HG02610 (cell line): ENCODE measurements around the gene NLN.
"Not testable (repeated sequence)": the region's sequence is repeated elsewhere in the genome, so short reads cannot be mapped to it uniquely, and the experiment has no call there.

ENCODE experiments used
- ATAC-seq: cut with Tn5 transposase; IDR thresholded peaks from one replicate; pipeline ENCODE4 v1.9.1; 2021; ENCODE audit warnings: mild to moderate bottlenecking, moderate library complexity; ENCODE audit not compliant: unreplicated experiment

NLN gene

GRCh38 chr5:65721720-65722574 lies at the start of gene NLN, which contains the start of gene SGTB:
NLN (plus strand) TSS chr5:65722205; CDS start chr5:65722374, 169 bp downstream.
SGTB (minus strand) TSS chr5:65722109; CDS start chr5:65720807, 1,302 bp downstream.
- ATAC-seq, result peak; percentile 91

- no peak for ATAC-seq
Measured at GRCh38 chr5:65672796-65673195, 49.2 kb upstream of the NLN start.

- ATAC-seq, result no peak
Measured at GRCh38 chr5:65674749-65675148, 47.3 kb upstream of the NLN start.

GRCh38 chr5:65676056-65676455 lies 45.9 kb upstream of the NLN start:
- ATAC-seq, result not testable (repeated sequence)

- no peak for ATAC-seq
Measured at GRCh38 chr5:65682148-65682547, 39.9 kb upstream of the NLN start.

GRCh38 chr5:65693121-65693520 lies 28.9 kb upstream of the NLN start:
- ATAC-seq, result no peak

GRCh38 chr5:65695162-65695755 lies 26.7 kb upstream of the NLN start:
- peak; percentile 67 for ATAC-seq

GRCh38 chr5:65695896-65696295 lies 26.1 kb upstream of the NLN start:
- no peak for ATAC-seq

- no peak for ATAC-seq
Measured at GRCh38 chr5:65696892-65697291, 25.1 kb upstream of the NLN start.

- ATAC-seq, result peak; percentile 41
Measured at GRCh38 chr5:65699338-65699737, 22.7 kb upstream of the NLN start.

- no peak for ATAC-seq
Measured at GRCh38 chr5:65702036-65702435, 20.0 kb upstream of the NLN start.

GRCh38 chr5:65704621-65705239 lies 17.3 kb upstream of the NLN start:
- no peak for ATAC-seq

- ATAC-seq, result no peak
Measured at GRCh38 chr5:65707663-65708062, 14.3 kb upstream of the NLN start.

- no peak for ATAC-seq
Measured at GRCh38 chr5:65708145-65708544, 13.9 kb upstream of the NLN start.

- ATAC-seq, result no peak
Measured at GRCh38 chr5:65718576-65719310, 3.3 kb upstream of the NLN start.

GRCh38 chr5:65721050-65721719 lies 820 bp upstream of the NLN start:
- peak; percentile 51 for ATAC-seq

- ATAC-seq, result no peak
Measured at GRCh38 chr5:65722575-65723403, 784 bp downstream of the NLN start.

GRCh38 chr5:65727491-65728156 lies 5.6 kb downstream of the NLN start:
- no peak for ATAC-seq

- no peak for ATAC-seq
Measured at GRCh38 chr5:65728218-65728617, 6.2 kb downstream of the NLN start.
